Stimulated activated CD8-positive, alpha-beta memory T cell treated with anti-CD3 and anti-CD28 coated beads, Interleukin-4, amount 100 ng/mL, for 1 hour (primary cell): ENCODE measurements around the gene RNU6-1.

Source experiments
- DNase-seq, 2 donors: peaks; one replicate each; pipeline ENCODE4 v3.0.0-alpha.2; 2020; ENCODE audit warnings: low read depth in 2 of 2, low spot score in 1 of 2

The RNU6-1 gene

DNA sequence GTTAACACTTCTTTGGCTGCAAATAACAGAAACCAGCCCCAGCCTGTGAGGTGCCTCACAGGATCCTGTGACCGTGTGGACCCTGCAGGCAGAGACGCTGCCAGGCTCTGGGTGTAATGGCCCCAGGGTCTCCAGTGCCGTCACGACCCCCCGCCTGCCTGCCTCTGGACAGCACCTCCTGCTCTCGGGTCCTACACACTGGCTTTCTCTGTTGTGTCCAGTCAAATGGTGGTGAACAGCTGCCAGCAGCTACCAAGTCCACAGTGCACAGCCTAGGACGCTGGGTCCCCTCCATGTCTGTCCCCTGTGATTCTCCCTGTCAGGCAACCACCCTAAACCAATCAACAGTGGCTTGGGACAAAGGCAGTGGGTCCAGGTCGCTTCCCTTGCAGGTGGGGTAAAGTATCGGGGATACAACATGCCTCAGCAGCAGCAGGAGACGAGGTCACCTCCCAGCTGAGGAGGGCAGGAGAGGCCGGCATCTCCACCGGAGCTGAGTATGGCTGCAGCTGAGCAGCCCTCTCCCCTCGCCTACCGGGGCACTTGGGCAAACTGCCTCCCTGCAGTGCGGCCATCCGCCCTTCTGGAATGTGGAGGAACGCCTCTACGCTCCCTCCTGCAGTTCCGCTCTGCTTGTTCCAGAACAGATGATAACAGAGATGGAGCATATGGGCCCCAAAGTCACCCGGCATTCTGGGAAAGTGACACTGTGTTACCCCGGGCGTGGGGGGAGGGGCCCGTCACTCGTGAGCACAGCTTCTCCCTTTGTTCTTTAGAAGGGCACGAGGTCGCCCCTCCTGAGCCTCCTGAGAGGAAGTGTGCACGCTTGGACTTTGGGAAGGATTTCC lies 35.6 kb downstream of the RNU6-1 start:
- DNase-seq = no peak

GRCh38 chr15:67803299-67803698 lies 36.5 kb downstream of the RNU6-1 start:
- no peak for DNase-seq

DNA sequence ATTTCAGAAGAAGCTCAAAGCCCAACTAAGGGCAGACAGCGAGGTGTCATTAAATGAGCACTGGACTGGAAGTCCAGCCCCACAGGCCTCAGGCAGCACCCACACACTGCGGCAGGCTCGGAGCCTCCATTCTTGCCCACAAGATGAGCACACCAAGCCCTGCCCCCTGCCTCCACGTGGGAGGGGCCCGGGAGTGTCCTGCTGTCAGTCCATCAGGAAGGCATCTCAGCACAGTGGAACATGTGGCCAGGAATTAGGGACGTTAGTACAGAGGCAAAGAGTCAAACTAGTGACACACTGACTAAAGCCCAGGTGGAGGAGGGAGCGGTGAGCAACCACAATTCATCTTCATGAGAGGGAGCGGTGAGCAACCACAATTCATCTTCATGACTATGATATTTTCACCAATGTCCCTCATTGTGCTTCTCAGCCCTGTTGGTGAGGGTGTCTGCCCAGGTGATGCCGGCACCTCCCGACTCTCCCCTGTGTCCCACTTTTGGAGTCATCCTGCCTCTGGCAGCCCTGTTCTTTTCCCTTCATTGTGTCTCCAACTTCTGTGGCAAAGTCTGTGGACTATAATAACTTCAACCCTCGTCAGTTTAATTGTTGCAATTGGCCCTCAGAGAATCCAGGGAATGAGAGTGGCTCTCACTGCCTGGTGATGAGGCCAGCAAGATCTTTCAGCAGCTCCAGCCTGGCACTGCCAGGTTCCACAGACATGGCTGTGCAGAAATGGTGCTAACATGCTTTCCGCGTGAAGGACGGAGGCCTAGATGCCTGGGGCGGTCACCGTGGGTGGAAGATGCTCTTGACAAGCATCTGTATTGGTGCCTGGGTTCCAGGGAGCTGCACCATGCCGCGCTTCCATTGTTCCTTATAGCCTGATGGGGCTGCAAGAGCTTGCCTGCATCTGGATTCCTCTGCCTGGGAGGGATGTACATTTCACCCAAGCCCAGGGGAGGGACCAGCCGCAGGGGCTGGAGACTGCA lies 37.6 kb downstream of the RNU6-1 start:
- DNase-seq = no peak

DNA sequence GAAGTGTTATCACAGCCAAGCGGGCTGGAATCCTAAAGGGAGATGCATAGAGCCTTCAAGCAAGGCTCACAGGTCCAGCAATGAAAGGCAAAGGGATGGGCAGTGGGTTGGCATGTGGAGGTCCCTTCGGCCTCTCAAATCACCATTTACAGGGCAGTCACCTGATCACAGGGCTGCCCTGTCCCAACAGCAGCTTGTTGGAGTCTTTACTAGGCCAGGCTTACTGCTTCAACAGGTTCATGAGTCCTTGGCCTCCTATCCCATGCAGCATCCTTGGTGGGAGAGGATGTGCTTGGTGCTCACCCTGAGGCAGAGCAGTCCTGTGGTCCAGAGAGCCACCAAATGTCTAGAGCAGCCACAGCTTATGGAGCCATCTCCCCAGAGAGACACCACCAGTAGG lies 38.7 kb downstream of the RNU6-1 start:
- no peak for DNase-seq

DNA sequence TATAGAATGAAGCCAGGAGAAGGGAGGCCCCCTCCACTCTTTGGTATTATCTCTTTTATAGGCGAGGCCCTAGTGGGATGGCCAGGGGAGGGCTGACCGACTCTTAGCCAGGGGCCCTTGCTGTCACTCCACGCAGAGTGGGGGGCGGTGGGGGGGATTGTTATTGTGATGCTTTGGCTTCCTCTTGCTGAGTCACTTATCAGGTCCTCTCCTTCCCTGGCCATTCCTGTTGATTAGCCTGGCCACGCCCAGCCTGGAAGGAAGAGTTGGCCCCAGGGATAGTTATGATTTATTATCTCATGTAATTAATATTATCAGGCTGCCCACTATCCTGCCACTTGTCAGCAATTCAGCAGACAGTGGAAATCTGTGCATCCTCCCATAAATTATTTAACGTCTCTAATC lies 40.0 kb downstream of the RNU6-1 start:
- DNase-seq = no peak

GRCh38 chr15:67796196-67797127 lies 43.4 kb downstream of the RNU6-1 start:
- DNase-seq = no peak

GRCh38 chr15:67794832-67795574 lies 44.8 kb downstream of the RNU6-1 start:
- DNase-seq = no peak

GRCh38 chr15:67792250-67792942 lies 47.4 kb downstream of the RNU6-1 start:
- no peak for DNase-seq

GRCh38 chr15:67790610-67791319 lies 49.1 kb downstream of the RNU6-1 start:
- DNase-seq = no peak
